ENCODE results near the gene HDAC4.

- TF ChIP-seq, protein P1, sequence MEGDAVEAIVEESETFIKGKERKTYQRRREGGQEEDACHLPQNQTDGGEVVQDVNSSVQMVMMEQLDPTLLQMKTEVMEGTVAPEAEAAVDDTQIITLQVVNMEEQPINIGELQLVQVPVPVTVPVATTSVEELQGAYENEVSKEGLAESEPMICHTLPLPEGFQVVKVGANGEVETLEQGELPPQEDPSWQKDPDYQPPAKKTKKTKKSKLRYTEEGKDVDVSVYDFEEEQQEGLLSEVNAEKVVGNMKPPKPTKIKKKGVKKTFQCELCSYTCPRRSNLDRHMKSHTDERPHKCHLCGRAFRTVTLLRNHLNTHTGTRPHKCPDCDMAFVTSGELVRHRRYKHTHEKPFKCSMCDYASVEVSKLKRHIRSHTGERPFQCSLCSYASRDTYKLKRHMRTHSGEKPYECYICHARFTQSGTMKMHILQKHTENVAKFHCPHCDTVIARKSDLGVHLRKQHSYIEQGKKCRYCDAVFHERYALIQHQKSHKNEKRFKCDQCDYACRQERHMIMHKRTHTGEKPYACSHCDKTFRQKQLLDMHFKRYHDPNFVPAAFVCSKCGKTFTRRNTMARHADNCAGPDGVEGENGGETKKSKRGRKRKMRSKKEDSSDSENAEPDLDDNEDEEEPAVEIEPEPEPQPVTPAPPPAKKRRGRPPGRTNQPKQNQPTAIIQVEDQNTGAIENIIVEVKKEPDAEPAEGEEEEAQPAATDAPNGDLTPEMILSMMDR (IDR thresholded peaks at IDR 0.05): no peak
- TF ChIP-seq POLR2A (IDR thresholded peaks at IDR 0.05): no peak
These were observed 28.9 kb upstream of the HDAC4 start for GRCh38 chr2:239429473-239430350.
